Measurements from ENCODE around the gene POLR2J3. TPM values are rescaled to one million over a fixed set of nuclear protein-coding genes. Genes with fewer than 3 reads are reported as not detected.
"Not testable (repeated sequence)": the region's sequence is repeated elsewhere in the genome, so short reads cannot be mapped to it uniquely, and the experiment has no call there.

The POLR2J3 gene
- total RNA-seq, 1 donor from 2014 or later = 12.2 TPM

DNA sequence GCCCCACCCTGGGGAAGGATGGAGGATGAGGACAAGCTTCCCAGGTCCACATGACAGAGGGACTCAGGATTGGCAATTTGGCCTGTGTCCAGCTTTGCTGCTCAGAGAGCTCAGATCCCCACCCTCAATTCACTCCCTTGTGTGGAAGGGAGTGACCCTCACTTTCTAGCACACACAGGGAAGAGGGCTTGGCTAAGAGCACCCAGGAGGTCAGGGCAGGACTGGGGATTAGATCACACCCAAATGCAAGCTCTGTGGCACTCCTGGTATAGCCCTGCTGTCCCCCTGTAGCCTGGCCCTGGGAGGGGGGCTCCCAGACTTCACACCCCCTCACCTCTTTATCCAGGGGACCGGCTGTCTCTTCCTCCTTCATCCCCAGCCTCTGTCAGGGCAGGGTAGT lies 28.0 kb downstream of the POLR2J3 start:
- not testable (repeated sequence) for H3K9me3 ChIP-seq (ENCODE audit: insufficient read depth, low read depth, low read length); H2AFZ ChIP-seq (ENCODE audit: low read depth, low read length); FAIRE-seq; H3K27ac Mint-ChIP-seq (ENCODE audit: unreplicated experiment); H3K36me3 ChIP-seq (ENCODE audit: insufficient read depth, low read length); H3K27me3 Mint-ChIP-seq (ENCODE audit: low read depth, unreplicated experiment); DNase-seq (ENCODE audit: low read depth); H3K27me3 ChIP-seq (ENCODE audit: insufficient read depth, low read length); H4K20me1 ChIP-seq (ENCODE audit: insufficient read depth, low read length); H3K36me3 Mint-ChIP-seq (ENCODE audit: low read depth, unreplicated experiment); H3K4me1 Mint-ChIP-seq (ENCODE audit: low read depth, unreplicated experiment); H3K9me3 Mint-ChIP-seq (ENCODE audit: unreplicated experiment); H3K4me1 ChIP-seq (ENCODE audit: insufficient read depth, low read length); H3K9ac ChIP-seq (ENCODE audit: low read length); H3K79me2 ChIP-seq (ENCODE audit: insufficient read depth, low read length); H3K27ac ChIP-seq (ENCODE audit: low read depth, low read length); H3K4me2 ChIP-seq (ENCODE audit: low read length); H3K4me3 Mint-ChIP-seq (ENCODE audit: unreplicated experiment); H3K4me3 ChIP-seq (ENCODE audit: insufficient read depth, low read depth, low read length)

DNA sequence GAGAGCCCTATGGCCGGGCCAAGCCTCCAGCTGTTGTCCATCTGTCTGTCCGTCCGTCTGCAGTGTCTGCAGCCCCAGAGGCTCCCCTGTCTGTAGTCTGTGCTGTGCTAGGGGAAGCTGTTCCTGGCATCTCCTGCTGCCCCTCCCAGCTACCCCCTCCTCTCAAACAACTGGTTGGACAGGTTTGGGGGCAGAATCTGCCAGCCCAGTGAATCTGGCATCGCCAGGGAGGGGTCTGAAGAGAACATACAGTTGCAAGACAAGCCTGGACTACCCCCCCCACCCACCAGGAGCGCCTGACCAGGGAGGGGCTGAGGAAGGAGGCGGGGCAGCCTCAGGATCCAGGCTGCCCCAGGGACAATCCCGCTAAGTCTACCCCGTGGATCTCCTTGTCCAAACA lies 28.8 kb downstream of the POLR2J3 start, which contains the start of gene UPK3BL2:
TSS of gene UPK3BL2 (minus strand) at position 101 of the 400 bp plus-strand sequence. CDS start at position 41, 60 bp downstream.
- H3K9me3 Mint-ChIP-seq (ENCODE audit: unreplicated experiment); H3K27ac ChIP-seq (ENCODE audit: low read depth, low read length): not testable (repeated sequence)

DNA sequence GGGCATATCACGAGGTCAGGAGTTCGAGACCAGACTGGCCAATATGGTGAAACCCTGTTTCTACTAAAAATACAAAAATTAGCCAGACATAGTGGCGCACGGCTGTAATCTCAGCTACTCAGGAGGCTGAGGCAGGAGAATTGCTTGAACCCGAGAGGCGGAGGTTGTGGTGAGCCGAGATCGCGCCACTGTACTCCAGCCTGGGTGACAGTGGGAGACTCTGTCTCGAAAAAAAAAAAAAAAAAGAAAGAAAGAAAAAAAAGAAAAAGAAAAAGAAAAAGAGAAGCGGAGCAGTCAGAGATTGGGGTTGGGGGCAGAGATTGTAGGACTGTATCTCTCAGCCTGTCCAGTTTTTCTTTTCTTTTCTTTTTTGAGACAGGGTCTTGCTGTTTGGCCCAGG lies 29.6 kb downstream of the POLR2J3 start:
- not testable (repeated sequence) for H3K79me2 ChIP-seq (ENCODE audit: insufficient read depth, low read length); H3K4me1 Mint-ChIP-seq (ENCODE audit: low read depth, unreplicated experiment); H2AFZ ChIP-seq (ENCODE audit: low read depth, low read length); H3K4me3 Mint-ChIP-seq (ENCODE audit: unreplicated experiment); H3K9ac ChIP-seq (ENCODE audit: low read length); H3K4me1 ChIP-seq (ENCODE audit: insufficient read depth, low read length); H3K27ac Mint-ChIP-seq (ENCODE audit: unreplicated experiment); H3K9me3 ChIP-seq (ENCODE audit: insufficient read depth, low read depth, low read length); H3K9me3 Mint-ChIP-seq (ENCODE audit: unreplicated experiment); H3K27me3 Mint-ChIP-seq (ENCODE audit: low read depth, unreplicated experiment); H3K4me3 ChIP-seq (ENCODE audit: insufficient read depth, low read depth, low read length); DNase-seq (ENCODE audit: low read depth); H3K4me2 ChIP-seq (ENCODE audit: low read length); H3K36me3 ChIP-seq (ENCODE audit: insufficient read depth, low read length); H3K27ac ChIP-seq (ENCODE audit: low read depth, low read length); H3K27me3 ChIP-seq (ENCODE audit: insufficient read depth, low read length); FAIRE-seq; H3K36me3 Mint-ChIP-seq (ENCODE audit: low read depth, unreplicated experiment); H4K20me1 ChIP-seq (ENCODE audit: insufficient read depth, low read length)

More for the DNA sequence above, 28.8 kb downstream of the POLR2J3 start, which contains the start of gene UPK3BL2:
- H3K4me3 Mint-ChIP-seq (ENCODE audit: unreplicated experiment); H3K79me2 ChIP-seq (ENCODE audit: insufficient read depth, low read length); H3K9me3 ChIP-seq (ENCODE audit: insufficient read depth, low read depth, low read length); H3K4me1 ChIP-seq (ENCODE audit: insufficient read depth, low read length); H3K27me3 ChIP-seq (ENCODE audit: insufficient read depth, low read length); H3K27ac Mint-ChIP-seq (ENCODE audit: unreplicated experiment); H3K4me2 ChIP-seq (ENCODE audit: low read length); H2AFZ ChIP-seq (ENCODE audit: low read depth, low read length); H3K27me3 Mint-ChIP-seq (ENCODE audit: low read depth, unreplicated experiment); H3K36me3 ChIP-seq (ENCODE audit: insufficient read depth, low read length); FAIRE-seq; H4K20me1 ChIP-seq (ENCODE audit: insufficient read depth, low read length); DNase-seq (ENCODE audit: low read depth); H3K36me3 Mint-ChIP-seq (ENCODE audit: low read depth, unreplicated experiment); H3K9ac ChIP-seq (ENCODE audit: low read length); H3K4me3 ChIP-seq (ENCODE audit: insufficient read depth, low read depth, low read length); H3K4me1 Mint-ChIP-seq (ENCODE audit: low read depth, unreplicated experiment): not testable (repeated sequence)

GRCh38 chr7:102542083-102542482 lies 30.3 kb downstream of the POLR2J3 start:
- not testable (repeated sequence) for H4K20me1 ChIP-seq (ENCODE audit: insufficient read depth, low read length); H3K4me1 ChIP-seq (ENCODE audit: insufficient read depth, low read length); H3K27me3 Mint-ChIP-seq (ENCODE audit: low read depth, unreplicated experiment); H3K79me2 ChIP-seq (ENCODE audit: insufficient read depth, low read length); H3K4me1 Mint-ChIP-seq (ENCODE audit: low read depth, unreplicated experiment); H3K9me3 Mint-ChIP-seq (ENCODE audit: unreplicated experiment); H3K36me3 ChIP-seq (ENCODE audit: insufficient read depth, low read length); H3K36me3 Mint-ChIP-seq (ENCODE audit: low read depth, unreplicated experiment); H3K4me2 ChIP-seq (ENCODE audit: low read length); H3K27ac Mint-ChIP-seq (ENCODE audit: unreplicated experiment); FAIRE-seq; H2AFZ ChIP-seq (ENCODE audit: low read depth, low read length); H3K27me3 ChIP-seq (ENCODE audit: insufficient read depth, low read length); H3K27ac ChIP-seq (ENCODE audit: low read depth, low read length); H3K9me3 ChIP-seq (ENCODE audit: insufficient read depth, low read depth, low read length); DNase-seq (ENCODE audit: low read depth); H3K9ac ChIP-seq (ENCODE audit: low read length); H3K4me3 Mint-ChIP-seq (ENCODE audit: unreplicated experiment); H3K4me3 ChIP-seq (ENCODE audit: insufficient read depth, low read depth, low read length)

DNA sequence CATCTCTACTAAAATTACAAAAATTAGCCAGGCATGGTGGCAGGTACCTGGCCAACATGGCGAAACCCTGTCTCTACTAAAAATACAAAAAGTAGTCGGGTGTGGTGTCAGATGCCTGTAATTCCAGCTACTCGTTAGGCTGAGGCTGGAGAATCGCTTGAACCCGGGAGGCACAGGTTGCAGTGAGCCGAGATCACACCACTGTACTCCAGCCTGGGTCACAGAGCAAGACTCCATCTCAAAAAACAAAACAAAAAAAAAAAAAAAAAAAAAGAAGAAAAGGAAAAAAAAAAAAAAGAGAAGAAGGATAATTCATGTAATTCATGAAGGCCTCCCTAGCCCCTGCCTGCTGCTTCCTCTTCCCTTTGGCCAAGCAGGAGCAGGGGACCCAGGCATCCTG lies 31.8 kb downstream of the POLR2J3 start:
- not testable (repeated sequence) for H3K4me3 ChIP-seq (ENCODE audit: insufficient read depth, low read depth, low read length); H3K9me3 Mint-ChIP-seq (ENCODE audit: unreplicated experiment); H4K20me1 ChIP-seq (ENCODE audit: insufficient read depth, low read length); H3K4me2 ChIP-seq (ENCODE audit: low read length); H3K4me3 Mint-ChIP-seq (ENCODE audit: unreplicated experiment); H3K27me3 ChIP-seq (ENCODE audit: insufficient read depth, low read length); H3K27ac Mint-ChIP-seq (ENCODE audit: unreplicated experiment); FAIRE-seq; H3K36me3 Mint-ChIP-seq (ENCODE audit: low read depth, unreplicated experiment); DNase-seq (ENCODE audit: low read depth); H2AFZ ChIP-seq (ENCODE audit: low read depth, low read length); H3K9me3 ChIP-seq (ENCODE audit: insufficient read depth, low read depth, low read length); H3K36me3 ChIP-seq (ENCODE audit: insufficient read depth, low read length); H3K4me1 ChIP-seq (ENCODE audit: insufficient read depth, low read length); H3K27me3 Mint-ChIP-seq (ENCODE audit: low read depth, unreplicated experiment); H3K79me2 ChIP-seq (ENCODE audit: insufficient read depth, low read length); H3K4me1 Mint-ChIP-seq (ENCODE audit: low read depth, unreplicated experiment); H3K9ac ChIP-seq (ENCODE audit: low read length); H3K27ac ChIP-seq (ENCODE audit: low read depth, low read length)

- not testable (repeated sequence) for H3K27me3 Mint-ChIP-seq (ENCODE audit: low read depth, unreplicated experiment); H3K4me1 ChIP-seq (ENCODE audit: insufficient read depth, low read length); H3K36me3 ChIP-seq (ENCODE audit: insufficient read depth, low read length); H4K20me1 ChIP-seq (ENCODE audit: insufficient read depth, low read length); H3K4me2 ChIP-seq (ENCODE audit: low read length); H3K9ac ChIP-seq (ENCODE audit: low read length); H3K9me3 Mint-ChIP-seq (ENCODE audit: unreplicated experiment); H2AFZ ChIP-seq (ENCODE audit: low read depth, low read length); H3K27me3 ChIP-seq (ENCODE audit: insufficient read depth, low read length); H3K27ac ChIP-seq (ENCODE audit: low read depth, low read length); FAIRE-seq; H3K27ac Mint-ChIP-seq (ENCODE audit: unreplicated experiment); H3K4me1 Mint-ChIP-seq (ENCODE audit: low read depth, unreplicated experiment); H3K36me3 Mint-ChIP-seq (ENCODE audit: low read depth, unreplicated experiment); DNase-seq (ENCODE audit: low read depth); H3K4me3 ChIP-seq (ENCODE audit: insufficient read depth, low read depth, low read length); H3K79me2 ChIP-seq (ENCODE audit: insufficient read depth, low read length); H3K9me3 ChIP-seq (ENCODE audit: insufficient read depth, low read depth, low read length); H3K4me3 Mint-ChIP-seq (ENCODE audit: unreplicated experiment)
Measured at GRCh38 chr7:102535062-102535615, 37.2 kb downstream of the POLR2J3 start.

Data from astrocyte (in vitro differentiated cells and primary cell).